ENCODE measurements around the gene FCN1. TPM values are rescaled to one million over a fixed set of nuclear protein-coding genes. Genes with fewer than 3 reads are reported as not detected.

Gene FCN1
- total RNA-seq, 1 donor from 2014 or later: 0.12 TPM

- ATAC-seq: no peak
Measured at GRCh38 chr9:134951461-134951860, 33.7 kb upstream of the FCN1 start.

- ATAC-seq: no peak
Measured at GRCh38 chr9:134950386-134951210, 32.9 kb upstream of the FCN1 start.

GRCh38 chr9:134949681-134950385, 32.1 kb upstream of the FCN1 start:
- ATAC-seq: no peak

GRCh38 chr9:134948149-134948548, 30.4 kb upstream of the FCN1 start:
- no peak for ATAC-seq

GRCh38 chr9:134947265-134947955, 29.7 kb upstream of the FCN1 start:
- ATAC-seq: no peak

- ATAC-seq: no peak
Measured at GRCh38 chr9:134946663-134947062, 29.0 kb upstream of the FCN1 start.

- ATAC-seq: no peak
Measured at GRCh38 chr9:134945509-134946275, 28.0 kb upstream of the FCN1 start.

- no peak for ATAC-seq
Measured at GRCh38 chr9:134944916-134945315, 27.2 kb upstream of the FCN1 start.

GRCh38 chr9:134944351-134944802, 26.7 kb upstream of the FCN1 start:
- ATAC-seq: peak; percentile 71

GRCh38 chr9:134943836-134944235, 26.1 kb upstream of the FCN1 start:
- no peak for ATAC-seq

GRCh38 chr9:134943411-134943810, 25.7 kb upstream of the FCN1 start:
- no peak for ATAC-seq

- ATAC-seq: no peak
Measured at GRCh38 chr9:134942788-134943184, 25.1 kb upstream of the FCN1 start.

- ATAC-seq: no peak
Measured at GRCh38 chr9:134942011-134942787, 24.5 kb upstream of the FCN1 start.

- ATAC-seq: no peak
Measured at GRCh38 chr9:134940236-134941208, 22.8 kb upstream of the FCN1 start.

- no peak for ATAC-seq
Measured at GRCh38 chr9:134939836-134940235, 22.1 kb upstream of the FCN1 start.

GRCh38 chr9:134939080-134939733, 21.5 kb upstream of the FCN1 start:
- ATAC-seq: no peak

- ATAC-seq: no peak
Measured at GRCh38 chr9:134938346-134939079, 20.8 kb upstream of the FCN1 start.

GRCh38 chr9:134937566-134938345, 20.0 kb upstream of the FCN1 start:
- no peak for ATAC-seq

Measured in esophagus mucosa (tissue), 1 donor.